ENCODE measurements around the gene PDE7B.

PDE7B gene

GRCh38 chr6:136011475-136011874, 160.0 kb downstream of the PDE7B start (continued):
- TF ChIP-seq, protein P1, sequence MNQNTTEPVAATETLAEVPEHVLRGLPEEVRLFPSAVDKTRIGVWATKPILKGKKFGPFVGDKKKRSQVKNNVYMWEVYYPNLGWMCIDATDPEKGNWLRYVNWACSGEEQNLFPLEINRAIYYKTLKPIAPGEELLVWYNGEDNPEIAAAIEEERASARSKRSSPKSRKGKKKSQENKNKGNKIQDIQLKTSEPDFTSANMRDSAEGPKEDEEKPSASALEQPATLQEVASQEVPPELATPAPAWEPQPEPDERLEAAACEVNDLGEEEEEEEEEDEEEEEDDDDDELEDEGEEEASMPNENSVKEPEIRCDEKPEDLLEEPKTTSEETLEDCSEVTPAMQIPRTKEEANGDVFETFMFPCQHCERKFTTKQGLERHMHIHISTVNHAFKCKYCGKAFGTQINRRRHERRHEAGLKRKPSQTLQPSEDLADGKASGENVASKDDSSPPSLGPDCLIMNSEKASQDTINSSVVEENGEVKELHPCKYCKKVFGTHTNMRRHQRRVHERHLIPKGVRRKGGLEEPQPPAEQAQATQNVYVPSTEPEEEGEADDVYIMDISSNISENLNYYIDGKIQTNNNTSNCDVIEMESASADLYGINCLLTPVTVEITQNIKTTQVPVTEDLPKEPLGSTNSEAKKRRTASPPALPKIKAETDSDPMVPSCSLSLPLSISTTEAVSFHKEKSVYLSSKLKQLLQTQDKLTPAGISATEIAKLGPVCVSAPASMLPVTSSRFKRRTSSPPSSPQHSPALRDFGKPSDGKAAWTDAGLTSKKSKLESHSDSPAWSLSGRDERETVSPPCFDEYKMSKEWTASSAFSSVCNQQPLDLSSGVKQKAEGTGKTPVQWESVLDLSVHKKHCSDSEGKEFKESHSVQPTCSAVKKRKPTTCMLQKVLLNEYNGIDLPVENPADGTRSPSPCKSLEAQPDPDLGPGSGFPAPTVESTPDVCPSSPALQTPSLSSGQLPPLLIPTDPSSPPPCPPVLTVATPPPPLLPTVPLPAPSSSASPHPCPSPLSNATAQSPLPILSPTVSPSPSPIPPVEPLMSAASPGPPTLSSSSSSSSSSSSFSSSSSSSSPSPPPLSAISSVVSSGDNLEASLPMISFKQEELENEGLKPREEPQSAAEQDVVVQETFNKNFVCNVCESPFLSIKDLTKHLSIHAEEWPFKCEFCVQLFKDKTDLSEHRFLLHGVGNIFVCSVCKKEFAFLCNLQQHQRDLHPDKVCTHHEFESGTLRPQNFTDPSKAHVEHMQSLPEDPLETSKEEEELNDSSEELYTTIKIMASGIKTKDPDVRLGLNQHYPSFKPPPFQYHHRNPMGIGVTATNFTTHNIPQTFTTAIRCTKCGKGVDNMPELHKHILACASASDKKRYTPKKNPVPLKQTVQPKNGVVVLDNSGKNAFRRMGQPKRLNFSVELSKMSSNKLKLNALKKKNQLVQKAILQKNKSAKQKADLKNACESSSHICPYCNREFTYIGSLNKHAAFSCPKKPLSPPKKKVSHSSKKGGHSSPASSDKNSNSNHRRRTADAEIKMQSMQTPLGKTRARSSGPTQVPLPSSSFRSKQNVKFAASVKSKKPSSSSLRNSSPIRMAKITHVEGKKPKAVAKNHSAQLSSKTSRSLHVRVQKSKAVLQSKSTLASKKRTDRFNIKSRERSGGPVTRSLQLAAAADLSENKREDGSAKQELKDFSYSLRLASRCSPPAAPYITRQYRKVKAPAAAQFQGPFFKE (tag by site-specific recombination; IDR thresholded peaks at IDR 0.05; ENCODE audit: borderline replicate concordance), result no peak
- TF ChIP-seq ZBTB7A (tag by site-specific recombination; IDR thresholded peaks at IDR 0.05; ENCODE audit: low read depth), result no peak

GRCh38 chr6:136012198-136012887, 160.8 kb downstream of the PDE7B start:
- no peak overlapping the region for H3K4me3 ChIP-seq (ENCODE audit: low read depth, low read length)
- ChIA-PET CTCF (no interaction called here), POLR2A (no interaction called here)
- H3K36me3 ChIP-seq (ENCODE audit: control insufficient read depth in 2 of 2, insufficient read depth in 1 of 2, low read length in 2 of 2), result no peaks in the 10 kb centered on the region
- no peak overlapping the region for H3K27ac ChIP-seq (ENCODE audit: extremely low read depth, low read depth, low read length)
- 0 out of 2 replicates have a peak, but pooled peaks cover 7% of the 10 kb centered on the region for H3K4me1 ChIP-seq (ENCODE audit: control insufficient read depth, insufficient read depth, low read length)
- H3K9me3 ChIP-seq (ENCODE audit: control insufficient read depth, insufficient read depth, low read depth, low read length), result no peaks in the 10 kb centered on the region
- TF ChIP-seq ZNF10 (tag by site-specific recombination; IDR thresholded peaks at IDR 0.05) (no peak), ZNF175 (tag by site-specific recombination; IDR thresholded peaks at IDR 0.05) (no peak), ZBTB1 (tag by site-specific recombination; IDR thresholded peaks at IDR 0.05) (no peak), ZBTB11 (tag by site-specific recombination; conservative IDR thresholded peaks at IDR 0.05; ENCODE audit: low read depth) (no peak), GLI2 (tag by site-specific recombination; IDR thresholded peaks at IDR 0.05; ENCODE audit: borderline replicate concordance, low read depth) (no peak), ZNF248 (tag by site-specific recombination; IDR thresholded peaks at IDR 0.05) (no peak), ZFP69B (tag by site-specific recombination; IDR thresholded peaks at IDR 0.05) (no peak), ZBTB48 (tag by site-specific recombination; IDR thresholded peaks at IDR 0.05) (no peak), ZNF121 (tag by site-specific recombination; IDR thresholded peaks at IDR 0.05) (no peak), ZBTB49 (tag by site-specific recombination; IDR thresholded peaks at IDR 0.05; ENCODE audit: low read depth) (no peak), KLF1 (tag by site-specific recombination; IDR thresholded peaks at IDR 0.05) (no peak), ZNF837 (tag by site-specific recombination; IDR thresholded peaks at IDR 0.05) (no peak), ZNF266 (tag by site-specific recombination; IDR thresholded peaks at IDR 0.05; ENCODE audit: low read depth) (no peak), KLF16 (tag by site-specific recombination; IDR thresholded peaks at IDR 0.05) (no peak), ZNF350 (tag by site-specific recombination; IDR thresholded peaks at IDR 0.05) (no peak)
- TF ChIP-seq, protein P2, sequence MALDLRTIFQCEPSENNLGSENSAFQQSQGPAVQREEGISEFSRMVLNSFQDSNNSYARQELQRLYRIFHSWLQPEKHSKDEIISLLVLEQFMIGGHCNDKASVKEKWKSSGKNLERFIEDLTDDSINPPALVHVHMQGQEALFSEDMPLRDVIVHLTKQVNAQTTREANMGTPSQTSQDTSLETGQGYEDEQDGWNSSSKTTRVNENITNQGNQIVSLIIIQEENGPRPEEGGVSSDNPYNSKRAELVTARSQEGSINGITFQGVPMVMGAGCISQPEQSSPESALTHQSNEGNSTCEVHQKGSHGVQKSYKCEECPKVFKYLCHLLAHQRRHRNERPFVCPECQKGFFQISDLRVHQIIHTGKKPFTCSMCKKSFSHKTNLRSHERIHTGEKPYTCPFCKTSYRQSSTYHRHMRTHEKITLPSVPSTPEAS (tag by site-specific recombination; IDR thresholded peaks at IDR 0.05), result no peak
- TF ChIP-seq, protein P3, sequence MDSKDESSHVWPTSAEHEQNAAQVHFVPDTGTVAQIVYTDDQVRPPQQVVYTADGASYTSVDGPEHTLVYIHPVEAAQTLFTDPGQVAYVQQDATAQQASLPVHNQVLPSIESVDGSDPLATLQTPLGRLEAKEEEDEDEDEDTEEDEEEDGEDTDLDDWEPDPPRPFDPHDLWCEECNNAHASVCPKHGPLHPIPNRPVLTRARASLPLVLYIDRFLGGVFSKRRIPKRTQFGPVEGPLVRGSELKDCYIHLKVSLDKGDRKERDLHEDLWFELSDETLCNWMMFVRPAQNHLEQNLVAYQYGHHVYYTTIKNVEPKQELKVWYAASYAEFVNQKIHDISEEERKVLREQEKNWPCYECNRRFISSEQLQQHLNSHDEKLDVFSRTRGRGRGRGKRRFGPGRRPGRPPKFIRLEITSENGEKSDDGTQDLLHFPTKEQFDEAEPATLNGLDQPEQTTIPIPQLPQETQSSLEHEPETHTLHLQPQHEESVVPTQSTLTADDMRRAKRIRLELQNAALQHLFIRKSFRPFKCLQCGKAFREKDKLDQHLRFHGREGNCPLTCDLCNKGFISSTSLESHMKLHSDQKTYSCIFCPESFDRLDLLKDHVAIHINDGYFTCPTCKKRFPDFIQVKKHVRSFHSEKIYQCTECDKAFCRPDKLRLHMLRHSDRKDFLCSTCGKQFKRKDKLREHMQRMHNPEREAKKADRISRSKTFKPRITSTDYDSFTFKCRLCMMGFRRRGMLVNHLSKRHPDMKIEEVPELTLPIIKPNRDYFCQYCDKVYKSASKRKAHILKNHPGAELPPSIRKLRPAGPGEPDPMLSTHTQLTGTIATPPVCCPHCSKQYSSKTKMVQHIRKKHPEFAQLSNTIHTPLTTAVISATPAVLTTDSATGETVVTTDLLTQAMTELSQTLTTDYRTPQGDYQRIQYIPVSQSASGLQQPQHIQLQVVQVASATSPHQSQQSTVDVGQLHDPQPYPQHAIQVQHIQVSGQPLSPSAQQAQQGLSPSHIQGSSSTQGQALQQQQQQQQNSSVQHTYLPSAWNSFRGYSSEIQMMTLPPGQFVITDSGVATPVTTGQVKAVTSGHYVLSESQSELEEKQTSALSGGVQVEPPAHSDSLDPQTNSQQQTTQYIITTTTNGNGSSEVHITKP (tag by site-specific recombination; IDR thresholded peaks at IDR 0.05), result no peak

Data from HEK293 (cell line).